Measurements from ENCODE around the gene HLA-DMB. TPM values are rescaled to one million over a fixed set of nuclear protein-coding genes. Genes with fewer than 3 reads are reported as not detected.

Gene HLA-DMB
- polyA plus RNA-seq, 1 of the 3 experiments (the other 2 are of a cell fraction): not detected

DNA sequence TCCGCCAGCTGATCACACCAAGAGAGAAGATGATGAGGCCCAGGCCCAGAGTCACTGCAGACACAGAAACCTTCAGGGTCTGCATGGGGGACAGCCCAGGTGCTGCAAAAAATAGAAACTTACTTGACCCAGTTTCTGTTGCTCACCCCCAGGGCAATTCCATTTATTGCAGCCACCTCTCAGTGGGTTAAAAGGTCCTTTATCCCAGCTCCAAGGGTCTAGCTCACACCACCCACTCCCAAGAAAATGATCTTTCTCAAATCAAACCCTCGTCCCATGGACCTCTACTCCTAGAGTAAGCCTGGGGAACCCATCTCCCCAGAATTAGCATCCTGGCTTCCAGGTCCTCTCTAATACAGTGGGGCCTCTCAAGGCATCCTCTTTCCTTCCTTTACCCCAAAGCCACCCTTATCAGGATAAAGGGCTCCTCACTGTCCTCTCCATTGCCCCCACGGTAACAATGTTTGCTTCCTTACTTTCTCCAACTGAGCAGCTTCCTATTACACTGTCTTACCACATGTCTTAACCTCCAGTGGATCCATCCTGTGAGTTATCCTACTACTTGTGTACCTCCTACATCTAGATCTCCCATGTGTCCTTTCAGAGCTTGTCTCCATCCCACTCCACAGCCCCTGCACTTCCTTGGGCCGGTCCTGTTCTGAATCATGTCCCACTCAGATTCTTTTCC is 5.1 kb downstream of the HLA-DMB start:
- H2AFZ ChIP-seq (ENCODE audit: low read depth): no peak overlapping the region
- H4K20me1 ChIP-seq (ENCODE audit: insufficient read depth): no peaks in the 10 kb centered on the region
- H3K4me2 ChIP-seq: no peak overlapping the region
- no peaks in the 10 kb centered on the region for H3K79me2 ChIP-seq (ENCODE audit: insufficient read depth)
- H3K9me2 ChIP-seq: no peaks in the 10 kb centered on the region
- no peaks in the 10 kb centered on the region for H3K36me3 ChIP-seq (replicated peaks in 1 of 2; ENCODE audit: control insufficient read depth in 1 of 2, insufficient read depth in 2 of 2, low read length in 1 of 2)
- H3K27ac ChIP-seq (ENCODE audit: low read depth in 2 of 2, low read length in 1 of 2): no peak overlapping the region
- no peaks in the 10 kb centered on the region for H3K9me3 ChIP-seq
- peaks cover 0 to 2% of the 10 kb centered on the region in 2 experiments; a peak in 1 of 4 replicates for H3K4me1 ChIP-seq (ENCODE audit: control insufficient read depth in 1 of 2, insufficient read depth in 2 of 2, low read depth in 1 of 2, low read length in 1 of 2)
- no peak overlapping the region for H3K9ac ChIP-seq
- H3K27me3 ChIP-seq (ENCODE audit: insufficient read depth): peaks cover 43% of the 10 kb centered on the region; the same call in 1 of the 2 replicates
- 16% methylated on average over 4 of the region's 4 CpGs for WGBS (ENCODE audit: low lambda C conversion rate)
- ChIA-PET POLR2A (interaction anchor here (0.9 kb wide), 1 partner anchor 37 kb away, joined by 6 read pairs; no protein-coding TSS in a partner anchor), CTCF (interaction anchor here (0.6 to 15.2 kb wide), 9 partner anchors 19 to 313 kb away, joined by 3 to 391 read pairs (median 6); partner anchors contain the start of gene HLA-DMA)
- no peak for DNase-seq
- TF ChIP-seq SIN3A (IDR thresholded peaks at IDR 0.05; ENCODE audit: borderline replicate concordance, low read depth, low read length) (no peak), MEF2A (IDR thresholded peaks at IDR 0.05; ENCODE audit: borderline replicate concordance, low read depth) (no peak), GATA2 (CRISPR knock-in tag; IDR thresholded peaks at IDR 0.05) (no peak), POLR2AphosphoS5 (IDR thresholded peaks at IDR 0.05; ENCODE audit: low read depth, low read length) (no peak), CHD2 (IDR thresholded peaks at IDR 0.05; ENCODE audit: low read length, partially characterized antibody) (no peak), IRF3 (IDR thresholded peaks at IDR 0.05; ENCODE audit: low read depth, low read length) (no peak), RCOR1 (IDR thresholded peaks at IDR 0.05; ENCODE audit: low read length) (no peak), NRF1 (IDR thresholded peaks at IDR 0.05; ENCODE audit: low read depth, low read length) (no peak), GABPA (IDR thresholded peaks at IDR 0.05; ENCODE audit: low read depth) (no peak), EP300 (IDR thresholded peaks at IDR 0.05; ENCODE audit: borderline replicate concordance in 1 of 2, low read depth in 1 of 2, low read length in 1 of 2) (no peak), YY1 (IDR thresholded peaks at IDR 0.05; ENCODE audit: low read depth) (no peak), REST (IDR thresholded peaks at IDR 0.05; ENCODE audit: low read depth, low read length) (no peak), NFIC (IDR thresholded peaks at IDR 0.05; ENCODE audit: borderline replicate concordance) (no peak), ELF1 (IDR thresholded peaks at IDR 0.05) (no peak)
- TF ChIP-seq, protein P1, sequence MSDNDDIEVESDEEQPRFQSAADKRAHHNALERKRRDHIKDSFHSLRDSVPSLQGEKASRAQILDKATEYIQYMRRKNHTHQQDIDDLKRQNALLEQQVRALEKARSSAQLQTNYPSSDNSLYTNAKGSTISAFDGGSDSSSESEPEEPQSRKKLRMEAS (IDR thresholded peaks at IDR 0.05; ENCODE audit: low read depth): no peak
- TF ChIP-seq, protein P2, sequence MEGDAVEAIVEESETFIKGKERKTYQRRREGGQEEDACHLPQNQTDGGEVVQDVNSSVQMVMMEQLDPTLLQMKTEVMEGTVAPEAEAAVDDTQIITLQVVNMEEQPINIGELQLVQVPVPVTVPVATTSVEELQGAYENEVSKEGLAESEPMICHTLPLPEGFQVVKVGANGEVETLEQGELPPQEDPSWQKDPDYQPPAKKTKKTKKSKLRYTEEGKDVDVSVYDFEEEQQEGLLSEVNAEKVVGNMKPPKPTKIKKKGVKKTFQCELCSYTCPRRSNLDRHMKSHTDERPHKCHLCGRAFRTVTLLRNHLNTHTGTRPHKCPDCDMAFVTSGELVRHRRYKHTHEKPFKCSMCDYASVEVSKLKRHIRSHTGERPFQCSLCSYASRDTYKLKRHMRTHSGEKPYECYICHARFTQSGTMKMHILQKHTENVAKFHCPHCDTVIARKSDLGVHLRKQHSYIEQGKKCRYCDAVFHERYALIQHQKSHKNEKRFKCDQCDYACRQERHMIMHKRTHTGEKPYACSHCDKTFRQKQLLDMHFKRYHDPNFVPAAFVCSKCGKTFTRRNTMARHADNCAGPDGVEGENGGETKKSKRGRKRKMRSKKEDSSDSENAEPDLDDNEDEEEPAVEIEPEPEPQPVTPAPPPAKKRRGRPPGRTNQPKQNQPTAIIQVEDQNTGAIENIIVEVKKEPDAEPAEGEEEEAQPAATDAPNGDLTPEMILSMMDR (IDR thresholded peaks at IDR 0.05): no peak
- H3K4me3 ChIP-seq (ENCODE audit: low read depth in 2 of 2, low read length in 1 of 2): no peak overlapping the region
- no peaks in the 10 kb centered on the region for H3F3A ChIP-seq (replicated peaks; ENCODE audit: insufficient read depth)

Measured in SK-N-SH (cell line).